ENCODE results near the gene ELK4.
"Not testable (repeated sequence)": the region's sequence is repeated elsewhere in the genome, so short reads cannot be mapped to it uniquely, and the experiment has no call there.

Gene ELK4

GRCh38 chr1:205658943-205659581 lies 27.3 kb upstream of the ELK4 start:
- DNase-seq = peak; percentile 75 to 84
- TF ChIP-seq POLR2A (IDR thresholded peaks at IDR 0.05; ENCODE audit: low read length) (no peak), GATA1 (IDR thresholded peaks at IDR 0.05; ENCODE audit: low read depth, low read length) (no peak)

- DNase-seq = no peak
- TF ChIP-seq GATA1 (IDR thresholded peaks at IDR 0.05; ENCODE audit: low read depth, low read length) (no peak), POLR2A (IDR thresholded peaks at IDR 0.05; ENCODE audit: low read length) (no peak)
Observed at GRCh38 chr1:205656236-205656635, 24.4 kb upstream of the ELK4 start.

- no peak for DNase-seq
Observed at GRCh38 chr1:205652984-205653383, 21.2 kb upstream of the ELK4 start.

GRCh38 chr1:205650241-205650640 lies 18.4 kb upstream of the ELK4 start:
- TF ChIP-seq POLR2A (IDR thresholded peaks at IDR 0.05; ENCODE audit: low read length) (no peak), GATA1 (IDR thresholded peaks at IDR 0.05; ENCODE audit: low read depth, low read length) (no peak)
- no peak for DNase-seq

More at GRCh38 chr1:205652984-205653383, 21.2 kb upstream of the ELK4 start:
- no peak for TF ChIP-seq POLR2A (IDR thresholded peaks at IDR 0.05; ENCODE audit: low read length)
- no peak for TF ChIP-seq GATA1 (IDR thresholded peaks at IDR 0.05; ENCODE audit: low read depth, low read length)

GRCh38 chr1:205645519-205645918 lies 13.7 kb upstream of the ELK4 start:
- no peak for DNase-seq
- TF ChIP-seq POLR2A (IDR thresholded peaks at IDR 0.05; ENCODE audit: low read length) = no peak
- no peak for TF ChIP-seq GATA1 (IDR thresholded peaks at IDR 0.05; ENCODE audit: low read depth, low read length)

GRCh38 chr1:205642679-205643307 lies 11.0 kb upstream of the ELK4 start:
- DNase-seq = no peak
- TF ChIP-seq POLR2A (IDR thresholded peaks at IDR 0.05; ENCODE audit: low read length) = no peak
- no peak for TF ChIP-seq GATA1 (IDR thresholded peaks at IDR 0.05; ENCODE audit: low read depth, low read length)

- TF ChIP-seq GATA1 (IDR thresholded peaks at IDR 0.05; ENCODE audit: low read depth, low read length) = no peak
- TF ChIP-seq POLR2A (IDR thresholded peaks at IDR 0.05; ENCODE audit: low read length) = no peak
- DNase-seq = no peak
Observed at GRCh38 chr1:205639567-205639966, 7.8 kb upstream of the ELK4 start.

GRCh38 chr1:205637854-205638468 lies 6.2 kb upstream of the ELK4 start:
- no peak for DNase-seq
- no peak for TF ChIP-seq GATA1 (IDR thresholded peaks at IDR 0.05; ENCODE audit: low read depth, low read length)
- TF ChIP-seq POLR2A (IDR thresholded peaks at IDR 0.05; ENCODE audit: low read length) = no peak

GRCh38 chr1:205636732-205637131 lies 4.9 kb upstream of the ELK4 start:
- TF ChIP-seq POLR2A (IDR thresholded peaks at IDR 0.05; ENCODE audit: low read length) (no peak), GATA1 (IDR thresholded peaks at IDR 0.05; ENCODE audit: low read depth, low read length) (no peak)
- DNase-seq = no peak

GRCh38 chr1:205636138-205636530 lies 4.3 kb upstream of the ELK4 start:
- not testable (repeated sequence) for DNase-seq

GRCh38 chr1:205633421-205633976 lies 1.7 kb upstream of the ELK4 start:
- TF ChIP-seq GATA1 (IDR thresholded peaks at IDR 0.05; ENCODE audit: low read depth, low read length) (no peak), POLR2A (IDR thresholded peaks at IDR 0.05; ENCODE audit: low read length) (no peak)
- DNase-seq = no peak

- peak in 1 of 2 experiments; percentile 49 for DNase-seq
- no peak for TF ChIP-seq POLR2A (IDR thresholded peaks at IDR 0.05; ENCODE audit: low read length)
- TF ChIP-seq GATA1 (IDR thresholded peaks at IDR 0.05; ENCODE audit: low read depth, low read length) = no peak
Observed at GRCh38 chr1:205632669-205633169, 908 bp upstream of the ELK4 start.

GRCh38 chr1:205631010-205631767 lies 622 bp downstream of the ELK4 start:
- TF ChIP-seq GATA1 (IDR thresholded peaks at IDR 0.05; ENCODE audit: low read depth, low read length) = no peak
- no peak for TF ChIP-seq POLR2A (IDR thresholded peaks at IDR 0.05; ENCODE audit: low read length)

GRCh38 chr1:205630651-205631009 lies 1.2 kb downstream of the ELK4 start:
- no peak for DNase-seq
- no peak for TF ChIP-seq POLR2A (IDR thresholded peaks at IDR 0.05; ENCODE audit: low read length)
- no peak for TF ChIP-seq GATA1 (IDR thresholded peaks at IDR 0.05; ENCODE audit: low read depth, low read length)

More at GRCh38 chr1:205631010-205631767, 622 bp downstream of the ELK4 start:
- DNase-seq = peak; percentile 79 to 85
